Tibial nerve (tissue), 4 donors: ENCODE measurements around the gene NFATC3.

Experiments
- CTCF ChIP-seq, 5 experiments: fragments of 200-600 bp in 3 of 5; fragments of 450-650 bp in 2 of 5; sonication (generic) in 3 of 5; IDR thresholded peaks; one replicate each; pipeline ENCODE4 v1.5.1; 2016 to 2019; ENCODE audit warnings: antibody characterized with exemption in 5 of 5, mild to moderate bottlenecking in 3 of 5, moderate library complexity in 2 of 5
- EP300 ChIP-seq, 2 donors: sonication (generic); formaldehyde crosslinking; IDR thresholded peaks; one replicate each; pipeline ENCODE4 v1.6.1; 2017; ENCODE audit warnings: antibody characterized with exemption in 2 of 2, mild to moderate bottlenecking in 1 of 2

GRCh38 chr16:68274441-68274840 lies 189.3 kb downstream of the NFATC3 start:
- TF ChIP-seq EP300 (IDR thresholded peaks at IDR 0.05): no peak
- no peak for TF ChIP-seq CTCF (IDR thresholded peaks at IDR 0.05)
